Measurements from ENCODE around the gene OGA.
A peak's percentile ranks its signal among the peaks of the same experiment; 100 is the strongest.

OGA gene

GRCh38 chr10:101835362-101835761, 17.1 kb upstream of the OGA start:
- DNase-seq (ENCODE audit: low read depth): no peak

- DNase-seq (ENCODE audit: low read depth): no peak
Measured at GRCh38 chr10:101834341-101834740, 16.1 kb upstream of the OGA start.

GRCh38 chr10:101833466-101833865, 15.2 kb upstream of the OGA start:
- DNase-seq (ENCODE audit: low read depth): no peak

- DNase-seq (ENCODE audit: low read depth): no peak
Measured at GRCh38 chr10:101832325-101832771, 14.1 kb upstream of the OGA start.

- no peak for DNase-seq (ENCODE audit: low read depth)
Measured at GRCh38 chr10:101831169-101831811, 13.0 kb upstream of the OGA start.

GRCh38 chr10:101830322-101831168, 12.3 kb upstream of the OGA start:
- peak; percentile 94 for DNase-seq (ENCODE audit: low read depth)

DNA sequence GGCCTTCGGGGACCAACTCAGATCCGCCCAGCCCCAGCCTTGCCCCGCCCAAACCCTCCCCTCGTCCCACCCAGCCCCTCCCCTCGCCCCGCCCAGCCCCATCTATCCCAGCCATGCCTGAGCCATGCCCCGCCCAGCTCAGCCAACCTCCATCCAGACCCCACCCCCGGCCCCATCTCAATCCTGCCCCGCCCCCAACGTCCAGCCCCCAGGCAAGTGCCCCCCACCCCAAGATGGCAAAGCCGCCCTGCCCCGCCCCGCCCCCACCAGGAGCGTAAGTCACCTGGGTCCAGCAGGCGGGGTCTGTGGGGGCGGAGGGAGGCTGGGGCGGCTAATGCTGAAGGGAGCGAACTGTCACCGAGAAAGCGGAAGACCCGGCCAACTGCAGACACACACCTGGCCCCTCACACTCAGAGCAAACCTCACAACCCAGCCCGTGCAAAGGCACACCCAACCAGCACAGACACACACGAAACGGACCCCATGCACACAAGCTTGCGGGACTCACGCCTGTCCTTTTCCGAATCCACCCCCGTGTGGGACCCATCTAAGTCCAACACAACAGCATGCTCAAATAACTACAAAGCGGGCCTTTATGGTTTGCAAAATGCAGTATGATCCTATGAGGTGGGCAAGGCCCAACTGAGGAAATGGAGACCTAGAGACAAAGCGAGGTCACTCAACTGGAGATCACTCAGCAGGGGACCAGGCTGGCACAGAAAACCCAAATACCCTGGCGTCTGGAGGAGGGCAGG, 11.5 kb upstream of the OGA start:
- DNase-seq (ENCODE audit: low read depth): peak; percentile 64

DNA sequence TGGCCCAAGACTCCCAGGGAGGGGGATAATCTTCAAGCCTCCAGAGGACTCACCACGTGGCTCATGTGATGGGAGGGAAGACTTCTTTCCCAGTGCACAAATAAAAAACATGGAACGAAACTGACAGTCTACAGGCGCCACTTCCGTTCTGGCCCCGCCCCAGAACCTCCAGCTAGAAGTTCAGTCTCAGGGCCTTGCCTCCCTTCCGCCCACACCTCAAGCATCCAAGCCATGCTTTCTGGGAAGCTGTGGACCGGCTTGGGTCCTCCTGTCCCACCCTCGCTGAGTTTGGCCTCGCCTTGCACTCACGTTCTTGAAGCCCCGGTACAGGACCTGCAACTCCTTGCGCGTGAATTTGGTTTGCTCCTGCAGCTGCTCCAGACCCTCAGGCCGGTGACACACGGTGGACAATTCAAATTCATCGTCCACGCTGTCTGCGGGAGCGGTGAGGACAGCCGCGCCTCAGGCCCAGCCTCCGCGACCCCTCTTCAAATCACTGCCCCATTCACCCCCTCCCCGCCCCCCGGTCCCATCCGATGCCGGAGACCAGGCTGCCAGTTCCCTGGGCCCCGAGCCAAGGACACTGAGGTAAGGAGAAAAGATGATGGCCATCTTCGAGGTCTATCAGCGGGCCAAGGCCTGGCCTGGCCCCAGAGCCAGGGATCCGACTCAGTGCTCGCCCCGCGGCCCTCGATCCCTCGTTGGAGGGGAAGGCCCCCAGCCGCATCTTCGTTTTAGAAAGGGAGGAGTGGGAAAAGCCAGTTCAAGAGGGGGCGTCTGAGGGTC, 10.7 kb upstream of the OGA start:
- DNase-seq (ENCODE audit: low read depth): no peak

- no peak for DNase-seq (ENCODE audit: low read depth)
Measured at GRCh38 chr10:101827919-101828600, 9.8 kb upstream of the OGA start.

GRCh38 chr10:101826852-101827434, 8.7 kb upstream of the OGA start:
- no peak for DNase-seq (ENCODE audit: low read depth)

GRCh38 chr10:101824736-101825135, 6.5 kb upstream of the OGA start:
- no peak for DNase-seq (ENCODE audit: low read depth)

- no peak for DNase-seq (ENCODE audit: low read depth)
Measured at GRCh38 chr10:101818872-101819633, 809 bp upstream of the OGA start.

GRCh38 chr10:101817337-101818118, 716 bp downstream of the OGA start:
- DNase-seq (ENCODE audit: low read depth): no peak

- DNase-seq (ENCODE audit: low read depth): no peak
Measured at GRCh38 chr10:101816913-101817336, 1.3 kb downstream of the OGA start.

GRCh38 chr10:101816376-101816775, 1.9 kb downstream of the OGA start:
- DNase-seq (ENCODE audit: low read depth): no peak

GRCh38 chr10:101814466-101815071, 3.7 kb downstream of the OGA start:
- DNase-seq (ENCODE audit: low read depth): no peak

GRCh38 chr10:101812606-101813005, 5.6 kb downstream of the OGA start:
- DNase-seq (ENCODE audit: low read depth): no peak

GRCh38 chr10:101807158-101807557, 11.1 kb downstream of the OGA start:
- DNase-seq (ENCODE audit: low read depth): no peak

GRCh38 chr10:101803511-101803910, 14.7 kb downstream of the OGA start:
- no peak for DNase-seq (ENCODE audit: low read depth)

Measured in stimulated activated CD4-positive, alpha-beta T cell treated with anti-CD3 and anti-CD28 coated beads, Interleukin-2, amount 100 ng/mL, for 4 hours (primary cell).